Renal cortex interstitium (tissue), 11 donors: Measurements from ENCODE around the gene CTNNBL1. TPM values are rescaled to one million over a fixed set of nuclear protein-coding genes. Genes with fewer than 3 reads are reported as not detected.

Experiments
- DNase-seq, 11 donors: peaks; one replicate each; pipeline ENCODE4 v3.0.0-alpha.2; 2013; ENCODE audit warnings: low read depth in 9 of 11, low spot score in 4 of 11; ENCODE audit errors: extremely low read depth in 1 of 11
- polyA plus RNA-seq, 3 donors: library from polyadenylated mRNA; unstranded; fragments of 120-200 nt; gene quantifications; one replicate each; pipeline ENCODE4 v1.2.1, GENCODE V29; 2013; ENCODE audit not compliant: insufficient read length in 3 of 3

The CTNNBL1 gene
- polyA plus RNA-seq, 3 donors, result 47.7 to 51.4 (median 48.2) TPM

- no peak for DNase-seq
Measured at GRCh38 chr20:37726971-37727956, 33.4 kb downstream of the CTNNBL1 start.

- DNase-seq, result no peak
Measured at GRCh38 chr20:37727957-37728634, 34.3 kb downstream of the CTNNBL1 start.

DNA sequence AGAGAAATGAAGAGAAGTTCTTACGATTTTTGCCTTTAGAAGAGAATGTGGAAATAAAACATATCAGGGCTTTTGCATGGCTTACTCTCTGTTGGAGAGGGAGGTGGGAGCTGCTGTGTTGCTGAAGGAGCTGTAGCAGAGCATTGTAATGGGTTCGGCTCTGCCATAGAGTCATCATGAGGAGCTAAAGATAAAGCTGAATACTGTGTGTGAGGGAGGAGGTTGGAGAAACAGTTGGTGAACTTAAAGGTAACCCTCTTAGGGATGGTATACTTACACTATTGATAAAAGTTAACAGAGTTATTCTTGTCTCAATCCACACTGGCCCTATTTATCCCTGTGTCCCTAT, 34.8 kb downstream of the CTNNBL1 start:
- no peak for DNase-seq

GRCh38 chr20:37729452-37729851, 35.6 kb downstream of the CTNNBL1 start:
- DNase-seq, result no peak

DNA sequence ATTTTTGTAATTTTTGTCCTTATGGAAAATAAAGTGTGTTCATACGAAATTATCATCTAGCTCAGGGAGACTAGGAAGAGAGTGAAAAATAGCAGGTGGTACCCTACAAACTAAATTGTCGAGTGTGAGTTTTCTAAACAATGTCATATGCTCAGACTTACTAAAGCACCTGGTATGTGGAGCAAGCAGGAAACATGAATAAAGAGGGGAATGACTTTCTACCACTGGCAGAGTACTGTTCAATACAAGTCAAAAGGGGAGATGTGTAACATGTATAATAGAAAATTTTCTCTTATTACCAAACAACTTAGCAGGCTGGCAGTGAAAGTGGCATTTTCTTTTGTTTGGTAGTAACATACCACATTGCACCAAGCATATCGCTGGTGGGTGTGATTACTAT, 36.1 kb downstream of the CTNNBL1 start:
- DNase-seq, result no peak

DNA sequence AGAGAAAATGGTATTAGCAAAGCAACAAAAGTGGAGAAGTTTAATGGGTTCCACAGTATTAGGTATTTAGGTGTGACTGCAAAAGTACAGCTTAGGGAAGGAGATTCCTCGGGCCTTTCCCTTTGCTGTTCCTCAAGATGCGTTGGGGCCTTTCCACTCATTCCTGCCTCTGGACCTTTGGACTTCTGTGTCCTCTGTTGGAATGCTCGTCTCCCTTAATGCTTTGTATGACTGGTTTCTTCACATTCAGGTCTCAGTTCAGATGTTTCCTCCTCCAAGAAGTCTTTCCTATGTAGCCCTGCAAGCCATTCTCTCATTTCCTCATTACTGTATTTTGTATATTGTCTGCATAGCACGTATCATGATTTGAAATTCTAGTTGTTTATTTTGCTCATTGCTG, 39.6 kb downstream of the CTNNBL1 start:
- no peak for DNase-seq

DNA sequence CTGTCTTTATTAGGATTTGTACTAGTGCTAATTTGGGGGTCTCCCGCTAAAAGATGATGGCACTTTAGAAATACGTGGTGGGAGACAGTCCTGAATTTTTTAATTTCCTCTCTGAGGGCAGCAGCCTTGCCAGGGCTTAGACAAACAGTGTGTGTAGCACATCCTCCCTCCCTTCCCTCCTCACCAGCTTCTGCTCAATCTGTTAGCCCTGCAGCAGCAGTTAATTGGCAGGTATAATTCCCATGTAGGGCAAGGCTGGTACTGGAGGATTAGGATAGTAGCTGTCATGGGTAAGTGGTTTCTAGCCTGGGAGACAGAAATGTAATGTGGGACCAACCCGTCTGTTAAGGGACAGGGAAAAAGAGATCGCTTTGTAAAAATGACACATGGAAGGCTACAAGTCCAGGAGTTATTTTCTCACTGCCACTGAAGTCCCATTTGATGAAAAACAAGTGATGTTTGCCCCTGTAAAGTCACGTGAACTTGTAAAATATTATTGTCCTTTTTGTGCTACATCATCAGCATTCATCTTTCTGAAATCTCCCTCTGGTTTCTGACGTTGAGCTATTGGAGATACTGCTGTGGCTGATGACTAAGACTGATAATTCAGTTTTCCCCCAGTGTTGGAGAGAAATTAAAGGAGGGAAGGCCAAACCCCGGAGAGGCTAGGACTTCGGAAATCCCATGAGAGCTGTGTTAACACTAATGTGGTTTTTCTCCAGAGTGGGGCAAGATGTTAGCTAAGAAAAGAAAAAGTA, 40.6 kb downstream of the CTNNBL1 start:
- DNase-seq, result no peak

DNA sequence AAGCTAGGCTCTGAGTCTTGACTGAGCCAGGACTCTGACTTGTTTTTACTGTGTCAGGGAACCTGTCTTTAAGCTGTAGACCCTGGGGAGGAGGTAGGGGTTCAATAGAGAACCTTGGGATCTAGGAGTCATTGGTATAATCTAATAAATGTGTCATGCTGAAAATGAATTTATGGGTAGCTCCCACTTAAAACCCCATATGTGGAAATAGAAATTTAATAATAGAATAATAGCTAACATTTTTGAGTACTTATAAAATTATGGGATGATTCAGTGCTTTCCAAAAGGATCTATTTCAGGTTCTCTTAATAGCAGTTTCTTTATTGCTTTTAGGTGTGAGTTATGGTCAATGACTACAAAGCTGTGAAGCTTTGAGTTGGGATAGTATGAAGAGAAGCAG, 41.7 kb downstream of the CTNNBL1 start:
- DNase-seq, result no peak

- DNase-seq, result no peak
Measured at GRCh38 chr20:37736132-37736531, 42.3 kb downstream of the CTNNBL1 start.

GRCh38 chr20:37737826-37738420, 44.1 kb downstream of the CTNNBL1 start:
- no peak for DNase-seq

DNA sequence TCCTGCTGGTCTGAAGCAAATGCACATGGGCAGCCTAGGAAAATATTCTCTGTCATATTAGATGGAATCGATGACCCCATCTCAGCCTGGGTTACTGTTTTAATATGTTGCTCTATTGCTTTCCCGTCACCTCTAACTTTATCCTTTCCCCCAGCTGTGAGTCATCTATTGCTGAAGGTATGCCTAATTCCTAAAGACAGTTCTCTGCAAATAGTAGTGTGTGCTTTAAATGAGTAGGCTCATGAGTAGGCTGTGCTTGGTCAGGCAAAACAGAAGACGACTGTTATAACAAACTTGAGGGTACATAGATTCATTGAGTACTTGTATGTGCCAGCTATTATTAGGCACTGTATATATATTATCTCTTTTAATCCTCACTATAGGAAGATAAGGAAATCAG, 47.2 kb downstream of the CTNNBL1 start:
- DNase-seq, result no peak

DNA sequence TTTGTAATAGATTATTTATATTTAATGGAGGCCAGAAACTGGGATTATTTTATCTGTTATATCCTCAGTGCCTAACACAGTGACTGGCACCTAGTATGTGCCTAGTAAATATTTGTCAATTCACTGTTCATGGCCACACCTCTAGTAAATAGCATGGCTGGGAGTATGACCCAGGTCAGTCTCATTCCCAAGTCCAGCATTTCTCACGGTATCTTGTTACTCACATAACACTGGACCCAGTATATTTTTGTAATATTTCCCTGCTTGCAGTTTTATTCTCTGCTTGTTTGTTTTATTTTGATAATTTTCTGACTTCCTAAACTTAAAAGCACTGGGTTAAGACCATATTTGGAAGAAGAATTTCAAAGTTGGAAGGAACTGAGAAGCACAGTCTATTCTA, 47.7 kb downstream of the CTNNBL1 start:
- DNase-seq, result peak in 1 of 11 donors; percentile 4

DNA sequence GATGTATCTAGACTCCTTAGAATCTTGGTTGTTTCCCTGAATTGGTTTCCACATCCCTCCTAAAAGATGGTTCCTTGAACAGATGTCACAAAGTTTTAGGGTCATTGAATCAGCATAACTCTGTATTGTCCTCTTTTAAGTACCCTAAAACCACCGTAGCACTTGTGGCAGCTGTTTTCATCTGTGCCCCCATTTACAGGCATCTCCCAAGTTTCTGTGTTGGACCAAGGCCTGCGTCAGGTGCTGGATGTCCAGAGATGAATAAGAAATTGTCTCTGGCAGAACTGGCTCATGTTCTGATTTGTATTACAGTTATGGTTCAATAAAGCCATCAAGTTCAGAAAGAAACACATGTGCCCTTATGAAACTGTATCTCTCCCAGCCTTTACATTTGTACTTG, 48.3 kb downstream of the CTNNBL1 start:
- no peak for DNase-seq

DNA sequence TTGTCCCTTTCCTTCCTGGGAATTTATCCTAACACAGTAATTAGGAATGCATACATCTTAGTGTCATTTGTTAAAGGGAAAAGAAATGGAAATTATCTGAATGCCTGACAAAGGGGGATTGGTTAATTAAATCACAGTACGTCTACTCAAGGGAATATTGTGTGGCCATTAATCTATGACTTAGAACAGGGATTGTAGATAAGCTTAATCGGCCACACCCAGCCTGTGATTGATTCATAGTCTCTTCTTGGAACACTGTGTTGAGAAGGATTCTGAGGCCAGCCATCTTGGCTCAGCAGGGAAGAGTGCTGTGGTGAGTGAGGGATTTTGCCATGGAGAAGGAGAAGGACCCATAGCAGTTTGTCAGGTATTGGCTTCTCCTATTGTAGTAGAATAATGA, 50.5 kb downstream of the CTNNBL1 start:
- no peak for DNase-seq

DNA sequence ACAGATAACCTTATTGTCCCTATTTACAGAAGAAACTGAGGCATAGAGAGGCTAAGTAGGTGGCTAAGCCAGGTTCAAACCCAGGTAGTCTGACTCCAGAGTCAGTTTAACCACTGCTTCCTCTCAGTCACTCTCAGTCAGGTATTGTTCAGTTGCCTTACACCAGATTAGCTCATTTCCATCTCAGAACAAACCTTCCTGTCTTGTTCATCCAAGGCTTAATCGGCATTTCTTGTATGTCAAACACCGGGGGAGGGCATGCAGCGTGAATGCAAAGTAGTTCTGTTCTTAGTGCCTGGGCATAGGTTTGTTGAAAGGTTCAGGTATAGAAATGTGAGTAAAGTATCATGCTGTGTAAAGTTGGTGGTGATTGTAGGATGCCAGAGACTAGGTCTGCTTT, 51.7 kb downstream of the CTNNBL1 start:
- DNase-seq, result no peak

- DNase-seq, result no peak
Measured at GRCh38 chr20:37748015-37748414, 54.2 kb downstream of the CTNNBL1 start.

- no peak for DNase-seq
Measured at GRCh38 chr20:37749218-37749617, 55.4 kb downstream of the CTNNBL1 start.

DNA sequence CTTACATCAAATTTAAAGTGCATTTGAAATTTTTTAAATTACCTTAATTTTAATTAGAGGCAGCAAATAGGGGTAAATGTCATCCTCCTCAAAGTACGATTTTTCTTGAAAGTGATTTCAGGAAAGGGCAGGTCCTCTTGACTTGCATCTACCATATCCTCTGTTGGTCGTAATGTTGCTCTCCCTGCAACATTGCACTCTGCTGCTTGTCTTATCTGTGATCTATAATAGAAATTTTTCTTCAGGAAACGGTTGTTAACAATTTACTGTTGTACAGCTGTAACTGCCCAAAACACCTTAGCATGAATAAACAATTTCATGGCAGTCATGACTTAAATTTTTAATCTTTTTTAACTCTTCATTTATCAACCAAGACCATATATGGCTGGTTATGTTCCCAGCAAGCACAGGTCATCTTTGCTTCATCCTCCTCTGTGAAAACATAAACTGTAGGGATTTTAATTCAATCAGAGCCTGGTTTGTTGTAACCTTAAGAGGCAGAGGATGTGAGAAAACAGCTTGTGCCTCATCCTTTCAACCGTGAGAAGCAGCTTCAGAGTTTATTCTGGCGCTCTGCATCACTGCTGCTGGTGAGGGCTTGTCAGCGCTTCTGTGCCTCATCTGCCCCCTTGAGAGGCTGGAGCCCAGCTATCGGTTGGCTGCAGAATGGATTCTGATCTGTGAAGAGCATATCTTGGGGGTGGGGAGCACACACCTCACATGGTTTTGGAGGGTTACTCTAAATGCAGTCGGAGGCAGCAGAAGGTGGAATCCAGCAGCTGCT, 56.0 kb downstream of the CTNNBL1 start:
- DNase-seq, result no peak

GRCh38 chr20:37755665-37756064, 61.8 kb downstream of the CTNNBL1 start:
- DNase-seq, result no peak
